GM21786 (cell line): ENCODE measurements around the gene TNK1.

ENCODE experiments used
- ATAC-seq: cut with Tn5 transposase; IDR thresholded peaks from one replicate; pipeline ENCODE4 v1.9.1; 2021; ENCODE audit not compliant: unreplicated experiment

Gene TNK1

DNA sequence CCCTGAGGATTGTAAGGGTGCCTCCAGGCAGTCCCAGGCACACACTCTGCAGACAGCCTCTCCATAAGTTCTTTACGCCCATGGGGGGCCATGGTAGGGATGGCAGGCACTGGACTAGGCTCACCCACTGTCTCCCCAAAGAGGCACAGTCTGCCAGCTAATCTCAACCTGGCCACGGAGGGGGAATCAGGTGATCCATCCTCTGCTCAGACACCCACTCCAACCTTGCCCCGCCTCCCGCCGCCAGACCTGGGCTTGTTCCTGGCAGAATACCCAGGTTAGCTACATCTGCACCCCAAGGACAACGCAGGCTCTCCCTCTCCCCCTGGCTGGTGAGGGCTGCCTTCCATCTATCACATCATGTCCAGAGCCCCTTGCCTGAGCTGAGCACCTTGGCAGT is 28.0 kb downstream of the TNK1 start:
- no peak for ATAC-seq

DNA sequence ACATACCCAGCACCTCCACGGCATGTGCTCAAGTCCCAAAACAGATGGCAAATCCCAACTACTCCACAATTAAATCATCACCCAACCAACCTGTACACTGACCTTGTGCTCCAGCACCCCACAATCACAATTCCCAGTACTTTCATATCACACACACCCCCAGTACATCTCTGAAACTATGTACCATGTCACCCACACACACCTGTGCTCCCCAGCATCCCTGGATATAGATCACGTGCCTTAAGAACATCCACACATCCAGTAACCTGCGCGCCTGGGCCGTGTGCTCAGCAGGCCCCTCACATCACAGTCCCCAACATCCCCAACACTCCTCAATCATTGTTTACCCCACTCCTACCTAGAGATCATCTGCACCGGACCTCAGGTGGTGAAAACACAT is 28.8 kb downstream of the TNK1 start:
- no peak for ATAC-seq

DNA sequence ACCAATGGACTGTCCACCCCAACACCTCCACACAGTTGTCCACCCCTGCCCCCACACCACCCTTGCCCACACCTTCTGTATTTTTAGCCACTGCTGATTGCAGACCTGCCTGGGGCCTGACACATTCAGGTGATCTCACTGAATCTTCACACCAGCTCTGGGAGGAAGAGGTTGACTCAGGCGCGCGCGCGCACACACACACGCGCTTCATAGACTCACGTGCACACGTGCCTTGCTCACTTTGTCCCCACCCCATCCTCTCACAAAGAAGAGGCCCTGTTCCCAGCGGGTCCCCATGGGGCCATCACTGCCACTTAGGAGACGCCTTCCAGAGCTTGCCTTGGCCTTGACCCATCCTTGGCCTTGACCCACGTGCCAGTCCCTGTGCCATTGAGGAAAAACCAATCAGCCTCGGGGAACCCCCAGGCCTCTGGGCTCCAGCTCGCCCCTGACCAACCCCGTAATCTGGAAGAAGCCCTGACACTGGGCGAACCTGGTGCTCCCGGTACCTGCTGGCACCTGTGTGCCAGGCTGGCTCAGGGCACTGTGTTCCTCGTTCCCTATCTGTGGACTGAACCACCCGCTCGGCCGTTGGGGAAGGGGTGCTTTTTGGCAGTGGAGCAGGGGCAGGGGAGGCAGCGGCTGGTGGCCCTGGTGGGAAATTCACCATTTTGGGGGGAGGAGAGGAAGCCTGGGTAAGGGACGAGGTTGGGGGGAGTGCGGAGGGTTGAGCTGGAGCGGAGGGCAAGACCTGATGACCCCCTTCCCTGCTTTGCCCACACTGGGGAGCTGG is 29.9 kb downstream of the TNK1 start:
- ATAC-seq = no peak

DNA sequence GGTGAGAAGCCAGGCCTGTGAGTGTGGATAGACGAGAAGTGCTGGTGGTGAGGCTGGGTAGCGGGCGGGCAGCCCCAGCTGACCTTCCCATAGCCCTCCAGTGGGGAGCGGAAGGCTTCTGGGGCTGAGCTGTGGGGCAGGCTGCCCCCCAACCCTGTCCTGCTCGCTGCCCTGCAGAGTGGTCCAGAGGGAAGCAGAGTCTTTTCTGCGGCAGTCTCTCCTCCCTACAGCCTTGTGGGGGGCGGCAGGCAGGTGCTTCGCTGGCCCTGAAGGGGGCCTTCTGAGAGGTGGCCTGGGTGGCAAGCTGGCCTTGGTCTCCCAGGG is 30.5 kb downstream of the TNK1 start:
- ATAC-seq = no peak

DNA sequence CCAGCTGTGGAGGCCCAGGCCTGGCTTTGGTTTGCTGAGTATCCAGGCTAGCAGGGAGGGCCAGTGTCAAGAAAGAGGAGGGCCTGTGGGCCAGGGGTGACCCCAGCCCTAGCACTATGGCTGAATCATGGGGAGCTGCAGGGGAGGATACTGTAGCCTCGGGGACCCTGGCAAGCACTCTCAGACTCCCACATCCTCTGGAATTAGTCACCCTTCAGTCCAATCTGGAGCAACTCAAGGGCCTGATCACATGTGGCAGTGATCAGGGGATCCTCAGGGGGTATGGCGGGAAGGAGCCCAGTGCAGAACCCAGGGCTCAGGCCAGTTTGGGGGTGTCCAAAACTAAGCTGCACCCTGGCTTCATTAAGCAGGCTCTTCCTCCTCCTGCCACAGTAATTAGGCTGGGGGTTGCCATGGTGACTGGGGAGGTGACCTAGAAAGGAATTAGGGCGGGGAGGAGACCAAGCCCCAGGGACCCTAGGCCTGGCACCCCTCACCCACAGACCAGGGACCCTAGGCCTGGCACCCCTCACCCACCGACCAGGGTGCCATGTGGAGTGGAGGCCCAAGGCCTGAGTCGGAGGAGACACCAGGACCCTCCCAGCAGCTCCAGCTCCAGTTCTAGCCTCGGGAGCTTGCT is 32.6 kb downstream of the TNK1 start:
- no peak for ATAC-seq

DNA sequence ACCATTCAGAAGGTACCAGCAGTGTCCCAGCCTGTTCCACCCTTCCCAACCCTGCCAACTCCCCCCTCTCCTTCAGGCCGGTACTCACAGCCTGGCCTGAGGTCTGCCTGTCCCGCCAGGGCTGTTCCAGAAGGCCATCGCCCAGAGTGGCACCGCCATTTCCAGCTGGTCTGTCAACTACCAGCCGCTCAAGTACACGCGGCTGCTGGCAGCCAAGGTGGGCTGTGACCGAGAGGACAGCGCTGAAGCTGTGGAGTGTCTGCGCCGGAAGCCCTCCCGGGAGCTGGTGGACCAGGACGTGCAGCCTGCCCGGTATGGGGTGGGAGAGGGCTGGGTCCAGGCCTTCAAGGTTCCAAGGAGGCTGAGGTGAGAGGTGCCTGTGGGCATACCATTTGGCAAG is 33.9 kb downstream of the TNK1 start:
- no peak for ATAC-seq

DNA sequence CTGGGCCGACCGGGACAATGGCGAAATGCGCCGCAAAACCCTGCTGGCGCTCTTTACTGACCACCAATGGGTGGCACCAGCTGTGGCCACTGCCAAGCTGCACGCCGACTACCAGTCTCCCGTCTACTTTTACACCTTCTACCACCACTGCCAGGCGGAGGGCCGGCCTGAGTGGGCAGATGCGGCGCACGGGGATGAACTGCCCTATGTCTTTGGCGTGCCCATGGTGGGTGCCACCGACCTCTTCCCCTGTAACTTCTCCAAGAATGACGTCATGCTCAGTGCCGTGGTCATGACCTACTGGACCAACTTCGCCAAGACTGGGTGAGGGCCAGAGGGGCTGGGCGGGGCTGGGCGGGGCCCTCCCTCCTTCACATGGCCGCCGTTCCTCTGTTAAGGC is 34.9 kb downstream of the TNK1 start:
- no peak for ATAC-seq

DNA sequence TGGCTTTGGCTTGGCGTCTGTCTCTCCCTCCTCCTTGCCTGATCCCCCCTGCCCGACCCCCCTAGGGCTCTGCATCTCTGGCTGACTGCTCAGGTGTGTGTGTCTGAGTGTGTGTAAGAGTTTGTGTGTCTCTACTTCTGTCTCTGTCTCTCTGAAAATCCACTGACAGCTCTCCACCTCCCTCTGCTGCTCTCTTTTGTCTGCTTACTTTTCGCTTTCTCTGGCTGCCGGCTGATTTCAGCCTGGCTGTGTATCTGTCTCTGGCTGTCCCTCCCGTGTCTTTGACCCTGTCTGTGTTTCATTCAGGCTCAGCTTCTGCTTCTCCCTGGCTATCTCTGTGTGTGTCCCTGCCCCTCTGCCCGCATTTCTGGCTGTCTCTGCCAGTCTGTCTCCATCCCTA is 35.4 kb downstream of the TNK1 start:
- no peak for ATAC-seq

DNA sequence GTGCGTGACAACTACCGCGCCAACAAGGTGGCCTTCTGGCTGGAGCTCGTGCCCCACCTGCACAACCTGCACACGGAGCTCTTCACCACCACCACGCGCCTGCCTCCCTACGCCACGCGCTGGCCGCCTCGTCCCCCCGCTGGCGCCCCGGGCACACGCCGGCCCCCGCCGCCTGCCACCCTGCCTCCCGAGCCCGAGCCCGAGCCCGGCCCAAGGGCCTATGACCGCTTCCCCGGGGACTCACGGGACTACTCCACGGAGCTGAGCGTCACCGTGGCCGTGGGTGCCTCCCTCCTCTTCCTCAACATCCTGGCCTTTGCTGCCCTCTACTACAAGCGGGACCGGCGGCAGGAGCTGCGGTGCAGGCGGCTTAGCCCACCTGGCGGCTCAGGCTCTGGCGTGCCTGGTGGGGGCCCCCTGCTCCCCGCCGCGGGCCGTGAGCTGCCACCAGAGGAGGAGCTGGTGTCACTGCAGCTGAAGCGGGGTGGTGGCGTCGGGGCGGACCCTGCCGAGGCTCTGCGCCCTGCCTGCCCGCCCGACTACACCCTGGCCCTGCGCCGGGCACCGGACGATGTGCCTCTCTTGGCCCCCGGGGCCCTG is 36.3 kb downstream of the TNK1 start:
- ATAC-seq = no peak

DNA sequence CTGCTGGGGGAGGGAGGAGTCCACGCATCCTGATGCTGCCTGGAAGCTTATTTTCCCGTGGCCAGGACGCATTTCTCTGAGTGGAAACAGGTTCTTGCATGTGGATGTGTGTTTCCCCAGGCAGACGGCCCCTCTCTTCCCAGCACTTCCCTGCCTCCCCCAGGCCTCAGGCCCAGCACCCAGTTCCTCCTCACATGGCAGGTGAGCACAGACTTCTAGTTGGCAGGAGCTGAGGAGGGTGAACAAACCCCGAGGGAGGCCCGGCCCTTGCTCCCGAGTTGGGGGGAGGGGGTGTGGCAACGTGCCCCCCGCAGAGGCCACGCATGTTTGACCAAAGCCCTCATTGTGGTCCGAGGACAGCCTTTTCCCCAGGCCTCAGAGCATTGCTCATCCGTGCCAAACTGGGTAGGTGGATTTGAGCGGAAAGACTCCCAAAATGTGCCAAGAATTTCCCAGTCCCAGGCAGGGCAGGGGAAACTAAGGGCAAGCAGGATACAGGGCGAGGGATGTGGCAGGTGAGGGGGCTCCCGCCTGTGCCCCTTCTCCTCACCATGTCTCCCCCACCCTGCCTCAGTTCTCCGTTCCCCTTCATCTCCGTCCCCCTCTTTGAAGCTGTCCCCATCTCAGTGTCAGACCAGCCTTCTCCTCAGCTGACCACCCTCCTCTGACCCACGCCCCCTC is 37.7 kb downstream of the TNK1 start:
- no peak for ATAC-seq

DNA sequence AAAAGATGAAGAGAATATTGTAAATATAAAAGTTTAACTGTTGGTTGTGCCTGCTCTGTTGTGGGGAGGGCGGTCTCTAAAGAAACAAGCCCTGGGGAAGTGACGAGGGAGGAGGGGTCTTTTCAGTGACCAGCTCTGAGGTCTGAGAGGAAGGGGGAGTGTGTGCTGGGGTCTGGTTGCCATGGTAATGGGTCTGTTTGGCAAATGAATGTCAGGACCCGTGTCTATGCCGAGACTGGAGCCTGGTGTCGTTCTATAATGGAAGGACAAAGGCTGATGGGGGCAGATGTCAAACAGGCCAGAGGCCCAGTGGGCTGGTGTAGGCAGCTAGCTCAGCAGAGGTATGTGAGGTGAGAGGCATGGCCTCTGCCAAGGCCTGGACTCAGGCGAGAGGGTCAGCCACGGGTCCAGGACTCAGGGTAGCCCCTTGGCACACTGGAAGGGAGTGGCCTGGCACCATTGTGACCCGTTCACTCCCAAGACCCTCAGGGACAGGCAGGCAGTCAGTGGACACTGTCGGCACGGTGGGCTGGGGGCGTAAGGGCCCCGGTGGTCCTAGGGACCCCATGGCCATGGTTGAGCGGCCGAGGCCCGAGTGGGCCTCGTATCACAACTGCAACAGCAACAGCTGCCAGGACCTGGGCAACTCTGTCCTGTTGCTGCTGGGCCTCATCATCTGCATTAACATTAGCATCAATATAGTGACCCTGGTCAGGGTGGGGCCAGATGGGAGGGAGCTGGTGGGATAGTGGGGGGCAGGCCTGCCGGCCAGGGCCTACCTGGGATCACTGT is 39.1 kb downstream of the TNK1 start, which contains the start of gene SPEM1:
TSS of gene SPEM1 (plus strand) at position 506 of the 792 bp plus-strand sequence. CDS start at position 567, 61 bp downstream.
- ATAC-seq = no peak

DNA sequence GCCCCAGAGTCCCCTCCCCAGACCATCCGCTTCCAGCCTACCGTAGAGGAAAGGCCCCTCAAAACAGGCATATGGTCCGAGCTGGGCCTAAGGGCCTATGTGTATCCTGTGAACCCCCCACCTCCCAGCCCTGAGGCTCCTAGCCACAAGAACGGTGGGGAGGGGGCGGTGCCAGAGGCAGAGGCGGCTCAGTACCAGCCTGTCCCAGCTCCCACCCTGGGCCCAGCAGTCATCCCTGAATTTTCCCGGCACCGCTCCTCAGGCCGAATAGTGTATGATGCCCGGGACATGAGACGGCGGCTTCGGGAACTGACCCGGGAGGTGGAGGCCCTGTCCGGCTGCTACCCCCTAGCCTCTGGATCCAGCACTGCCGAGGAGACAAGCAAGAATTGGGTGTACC is 40.3 kb downstream of the TNK1 start:
- no peak for ATAC-seq

DNA sequence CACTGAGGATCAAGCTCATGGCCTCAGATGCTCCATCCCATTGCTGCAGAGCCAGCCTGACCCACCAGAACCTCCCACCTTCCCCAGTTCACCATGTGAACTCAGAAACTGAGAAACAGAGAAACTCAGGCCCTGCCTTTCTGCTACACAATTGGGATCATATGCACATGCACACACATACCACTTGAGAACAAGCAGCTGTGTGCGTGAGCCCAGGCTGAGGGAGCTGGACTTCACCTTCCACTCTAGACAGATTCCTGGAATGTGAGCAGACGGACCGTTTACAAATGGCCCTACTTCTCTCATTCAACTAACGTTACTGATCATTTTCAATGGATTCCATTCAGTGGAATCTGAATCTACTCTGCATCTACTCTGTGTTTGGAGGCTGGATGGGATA is 42.8 kb downstream of the TNK1 start:
- no peak for ATAC-seq

DNA sequence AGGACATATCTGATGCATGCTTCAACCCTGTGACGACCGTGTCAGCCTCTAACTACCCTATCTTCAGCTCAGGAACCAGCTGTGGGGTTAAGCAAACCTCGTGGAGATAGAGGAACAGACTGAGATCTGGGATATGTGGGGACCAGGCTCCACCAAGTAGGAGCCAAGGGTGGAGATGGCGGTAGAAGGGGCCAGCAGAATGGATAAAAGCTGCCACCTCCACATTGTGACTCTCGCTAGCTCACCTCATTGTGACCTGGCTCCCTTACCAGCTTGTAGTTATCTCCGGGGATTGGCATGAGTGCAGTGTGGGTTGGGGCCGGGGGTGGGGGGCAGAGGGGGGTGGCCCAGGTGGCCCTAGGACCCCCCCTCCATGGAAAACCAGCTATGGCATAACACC is 44.4 kb downstream of the TNK1 start, which contains the start of gene SPEM2:
TSS of gene SPEM2 (plus strand) at position 301 of the 400 bp plus-strand sequence. CDS start at position 374, 73 bp downstream.
- no peak for ATAC-seq

DNA sequence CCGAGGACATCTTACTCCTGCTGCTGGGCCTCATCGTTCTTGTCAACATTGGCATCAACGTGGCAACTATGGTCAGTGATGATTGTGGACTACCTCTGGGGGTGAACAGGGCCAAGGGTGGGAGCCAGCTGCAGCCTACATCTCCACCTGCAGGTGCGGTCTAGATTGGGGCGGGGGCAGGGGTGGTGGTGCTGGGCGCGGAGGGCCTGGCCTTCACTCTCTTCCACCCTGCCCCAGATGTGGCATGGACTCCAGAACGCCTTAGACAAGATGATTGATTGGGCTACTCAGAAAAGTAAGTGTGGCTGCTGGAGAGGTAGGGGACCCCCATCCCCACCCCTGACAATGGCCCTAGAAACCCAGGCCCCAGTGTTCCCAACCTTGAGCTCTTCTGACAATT is 44.9 kb downstream of the TNK1 start:
- no peak for ATAC-seq

DNA sequence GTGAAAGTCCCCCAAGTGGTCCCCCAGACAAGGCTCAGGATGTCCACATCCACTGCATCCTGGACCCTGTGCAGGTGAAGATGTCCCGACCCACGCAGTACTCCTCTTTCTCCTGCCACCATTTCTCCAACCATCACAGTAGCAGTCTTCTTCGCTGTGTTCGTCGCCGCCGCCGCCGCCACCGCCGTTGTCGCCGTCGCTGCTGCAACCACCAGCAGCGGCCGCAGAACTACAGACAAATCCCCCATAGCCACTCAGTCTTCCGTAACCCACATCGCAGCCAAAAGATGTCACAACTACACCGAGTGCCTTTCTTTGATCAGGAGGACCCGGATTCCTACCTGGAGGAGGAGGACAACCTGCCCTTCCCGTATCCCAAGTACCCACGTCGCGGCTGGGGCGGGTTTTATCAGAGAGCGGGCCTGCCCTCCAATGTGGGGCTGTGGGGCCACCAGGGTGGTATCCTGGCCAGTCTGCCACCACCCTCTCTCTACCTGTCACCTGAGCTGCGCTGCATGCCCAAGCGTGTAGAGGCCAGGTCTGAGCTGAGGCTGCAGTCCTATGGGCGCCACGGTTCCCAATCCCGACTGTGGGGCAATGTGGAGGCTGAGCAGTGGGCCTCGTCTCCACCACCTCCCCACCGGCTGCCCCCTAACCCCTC is 45.4 kb downstream of the TNK1 start:
- no peak for ATAC-seq

DNA sequence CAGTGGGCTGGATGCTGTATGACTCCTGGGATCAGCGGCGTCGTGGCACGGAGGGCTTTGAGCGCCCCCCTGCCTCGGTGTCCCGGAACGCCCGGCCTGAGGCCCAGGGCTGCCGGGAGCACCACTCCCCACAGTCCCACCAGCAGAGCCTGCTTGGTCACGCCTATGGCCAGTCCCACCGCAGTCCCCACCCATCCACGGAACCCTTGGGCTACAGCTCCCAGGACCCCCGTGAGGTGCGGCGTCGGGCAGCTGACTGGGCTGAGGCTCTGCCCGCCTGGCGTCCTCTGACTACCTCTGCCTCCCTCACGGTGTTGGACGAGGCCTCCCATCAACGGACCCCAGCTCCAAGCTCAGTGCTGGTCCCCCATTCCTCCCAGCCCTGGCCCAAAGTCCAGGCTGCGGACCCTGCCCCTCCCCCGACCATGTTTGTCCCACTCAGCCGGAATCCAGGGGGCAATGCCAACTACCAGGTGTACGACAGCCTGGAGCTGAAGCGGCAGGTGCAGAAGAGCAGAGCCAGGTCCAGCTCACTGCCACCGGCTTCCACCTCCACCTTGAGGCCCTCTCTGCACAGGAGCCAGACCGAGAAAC is 46.1 kb downstream of the TNK1 start:
- ATAC-seq = no peak

DNA sequence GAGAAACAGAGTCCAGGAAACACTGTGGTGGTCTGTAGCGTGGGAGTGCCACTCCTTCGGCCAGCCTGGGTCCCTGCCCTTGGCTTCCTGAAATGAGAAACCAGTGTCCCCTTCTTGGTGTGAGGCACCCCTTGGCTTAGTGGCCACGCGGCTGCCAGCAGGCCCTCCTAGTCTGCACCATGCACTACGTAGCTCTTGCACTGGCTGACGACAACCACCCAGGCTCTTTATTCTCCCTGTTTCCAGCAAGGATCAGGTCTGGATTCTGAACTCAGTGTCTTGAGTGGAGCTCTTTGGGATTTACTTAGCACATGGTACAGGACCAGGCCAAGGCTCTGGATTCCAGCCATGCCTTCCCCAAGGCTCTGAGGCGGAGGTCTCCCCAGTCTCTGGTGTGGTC is 46.7 kb downstream of the TNK1 start:
- ATAC-seq = no peak

DNA sequence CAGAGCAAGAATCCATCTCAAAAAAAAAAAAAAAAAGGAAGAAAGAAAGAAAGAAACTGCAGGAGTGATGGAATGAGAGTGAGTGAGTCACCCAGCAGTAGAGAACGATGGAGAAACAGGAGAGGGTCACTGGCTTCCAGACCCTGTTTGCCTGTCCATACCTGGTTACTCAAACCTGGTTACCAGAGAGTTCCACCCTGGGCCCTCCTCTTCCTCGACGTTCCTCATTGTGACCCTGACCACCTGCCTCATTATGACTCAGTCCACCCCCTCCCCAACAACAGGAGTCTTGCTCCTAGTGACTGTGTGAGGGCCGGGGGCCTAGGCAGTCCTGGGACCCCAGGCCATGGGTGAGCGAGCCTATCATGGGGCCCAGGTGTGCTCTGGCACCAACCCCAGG is 47.7 kb downstream of the TNK1 start, which contains the start of gene SPEM3:
TSS of gene SPEM3 (plus strand) at position 301 of the 400 bp plus-strand sequence. CDS start at position 347, 46 bp downstream.
- ATAC-seq = no peak

DNA sequence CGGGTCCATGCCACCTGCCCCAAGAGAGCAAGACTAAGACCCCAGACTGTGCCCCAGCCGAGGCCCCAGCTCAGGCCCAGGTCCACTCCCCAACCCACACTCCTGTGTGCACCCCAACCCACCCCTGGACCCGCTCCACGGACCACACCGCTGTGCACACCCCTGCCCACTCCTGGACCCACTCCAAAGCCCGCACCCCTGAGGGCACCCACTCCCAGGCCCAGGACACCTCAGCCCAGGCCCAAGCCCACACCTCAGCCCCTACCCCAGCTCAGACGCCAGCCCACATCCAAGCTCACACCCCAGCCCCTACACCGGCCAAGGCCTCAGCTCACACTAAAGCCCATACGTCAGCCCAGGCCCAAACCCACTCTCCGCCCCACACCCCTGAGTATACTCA is 48.8 kb downstream of the TNK1 start:
- ATAC-seq = no peak
